Heart left ventricle (tissue), 13 donors: ENCODE data around the gene MVB12B.

Source experiments
- CTCF ChIP-seq, 12 donors: fragments of 200-600 bp; sonication (generic) in 4 of 12; IDR thresholded peaks; one replicate each; pipeline versions ENCODE4 v1.5.0 to v1.8.0; 2018 to 2022; ENCODE audit warnings: antibody characterized with exemption in 12 of 12, mild to moderate bottlenecking in 5 of 12
- POLR2A ChIP-seq, 2 donors: fragments of 450-650 bp; IDR thresholded peaks; one replicate each; pipeline ENCODE4 v1.6.1; 2017; ENCODE audit warnings: antibody characterized with exemption in 2 of 2, mild to moderate bottlenecking in 2 of 2, moderate library complexity in 2 of 2
- donor health status: ischemic (EF 13 %, LVEDD 7.1; RV severe dilation, severe dysfunction).
- donor health status: DM: no; HTN: yes; CAD: no.
- donor health status: DM: no; HTN: no; CAD: no.
- donor health status: ischemic (EF 25% LVEDD 6.9; RV normal size, moderate dysfunction).
- donor health status: ischemic (EF 25% LVEDD 5.7; RV mildly dilated, moderate dysfunction).
- donor health status: ischemic (EF 35%, LVEDD 5.7; RV mildly dilated, moderate dysfunction).
- donor health status: nonischemic (EF 11% LVEDD 7.7; RV severe dilation, severe dysfunction).
- donor health status: DM: yes; HTN: yes; CAD: no.
- donor health status: PGD.
- donor health status: ischemic (EF 29% LVEDD 5.4; RV normal size, mild dysfunction).
- donor health status: nonischemic (EF 23%, LVEDD 6.1; RV moderate dilation, normal function).

GRCh38 chr9:126482361-126483044, 155.9 kb downstream of the MVB12B start:
- no peak for TF ChIP-seq CTCF (IDR thresholded peaks at IDR 0.05)
- no peak for TF ChIP-seq POLR2A (IDR thresholded peaks at IDR 0.05)
